Body of pancreas (tissue), 4 donors: ENCODE results near the gene COL4A2.

Experiments used
- POLR2A ChIP-seq, 3 donors: fragments of 450-650 bp; IDR thresholded peaks; one replicate each; pipeline ENCODE4 v1.6.1; 2016; ENCODE audit warnings: antibody characterized with exemption in 3 of 3, mild to moderate bottlenecking in 2 of 3
- TF ChIP-seq, protein P1 (sequence below), 7 experiments: fragments of 450-650 bp in 4 of 7; fragments of 200-600 bp in 3 of 7; sonication (generic) in 3 of 7; IDR thresholded peaks; one replicate each; pipeline ENCODE4 v1.5.1; 2016 to 2019; ENCODE audit warnings: antibody characterized with exemption in 7 of 7

DNA sequence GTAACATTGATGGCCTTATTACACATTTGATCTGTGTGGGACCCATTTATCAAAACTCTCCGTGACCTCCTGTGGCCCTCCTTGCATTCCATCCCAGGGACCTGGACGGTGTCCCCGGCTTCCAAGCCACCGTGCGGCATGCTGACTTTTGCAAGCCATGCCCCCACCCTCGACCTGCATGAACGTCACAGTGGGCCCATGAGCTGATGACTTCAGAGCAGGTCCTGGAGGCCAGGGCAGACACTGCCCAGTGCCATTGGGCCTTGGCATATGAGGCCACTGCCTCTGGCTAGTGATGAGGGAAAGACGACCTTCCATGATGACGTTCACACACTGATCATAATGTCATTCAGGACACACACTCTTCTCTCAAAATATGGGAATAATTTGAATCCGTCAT, 191.7 kb downstream of the COL4A2 start:
- TF ChIP-seq, protein P1, sequence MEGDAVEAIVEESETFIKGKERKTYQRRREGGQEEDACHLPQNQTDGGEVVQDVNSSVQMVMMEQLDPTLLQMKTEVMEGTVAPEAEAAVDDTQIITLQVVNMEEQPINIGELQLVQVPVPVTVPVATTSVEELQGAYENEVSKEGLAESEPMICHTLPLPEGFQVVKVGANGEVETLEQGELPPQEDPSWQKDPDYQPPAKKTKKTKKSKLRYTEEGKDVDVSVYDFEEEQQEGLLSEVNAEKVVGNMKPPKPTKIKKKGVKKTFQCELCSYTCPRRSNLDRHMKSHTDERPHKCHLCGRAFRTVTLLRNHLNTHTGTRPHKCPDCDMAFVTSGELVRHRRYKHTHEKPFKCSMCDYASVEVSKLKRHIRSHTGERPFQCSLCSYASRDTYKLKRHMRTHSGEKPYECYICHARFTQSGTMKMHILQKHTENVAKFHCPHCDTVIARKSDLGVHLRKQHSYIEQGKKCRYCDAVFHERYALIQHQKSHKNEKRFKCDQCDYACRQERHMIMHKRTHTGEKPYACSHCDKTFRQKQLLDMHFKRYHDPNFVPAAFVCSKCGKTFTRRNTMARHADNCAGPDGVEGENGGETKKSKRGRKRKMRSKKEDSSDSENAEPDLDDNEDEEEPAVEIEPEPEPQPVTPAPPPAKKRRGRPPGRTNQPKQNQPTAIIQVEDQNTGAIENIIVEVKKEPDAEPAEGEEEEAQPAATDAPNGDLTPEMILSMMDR (IDR thresholded peaks at IDR 0.05): no peak
- TF ChIP-seq POLR2A (IDR thresholded peaks at IDR 0.05): no peak
